Brain microvascular endothelial cell (primary cell): ENCODE results near the gene SYT12.

Source experiments
- DNase-seq: peaks from one replicate; pipeline ENCODE4 v3.0.0-alpha.2; 2020
- H3K27ac ChIP-seq: fragments of 250-450 bp; sonication (Bioruptor Pico); 2 replicates; pipeline ENCODE4 v1.5.1; 2020; ENCODE audit warnings: mild to moderate bottlenecking, moderate library complexity
- H3K27me3 ChIP-seq: fragments of 250-450 bp; sonication (Bioruptor Pico); replicated peaks from 2 replicates; pipeline ENCODE4 v1.5.1; 2020; ENCODE audit warnings: mild to moderate bottlenecking
- H3K36me3 ChIP-seq: fragments of 250-450 bp; sonication (Bioruptor Pico); replicated peaks from 2 replicates; pipeline ENCODE4 v1.5.1; 2020; ENCODE audit warnings: mild to moderate bottlenecking
- H3K4me3 ChIP-seq: 2 replicates; pipeline ENCODE4 v1.5.1; 2011; ENCODE audit warnings: low read depth, mild to moderate bottlenecking, control low read depth, low read length, moderate library complexity
- CTCF ChIP-seq: IDR thresholded peaks from 2 replicates; pipeline ENCODE4 v1.5.1; 2011; ENCODE audit warnings: low read depth, mild to moderate bottlenecking, moderate library complexity, low read length, control low read depth, inconsistent platforms; ENCODE audit errors: missing control alignments
- in situ Hi-C: cut with HindIII; loops from 2 replicates; pipeline ENCODE4 v1.10.0; 2017; ENCODE audit warnings: low sequenced_read_pairs, low pct_ligation_motif_present

SYT12 gene

GRCh38 chr11:67066333-67066709 lies 43.4 kb downstream of the SYT12 start:
- Histone ChIP-seq H3K4me3 (no peak overlapping the region), H3K36me3 (no peaks in the 10 kb centered on the region), H3K27ac (no peak overlapping the region), H3K27me3 (no peaks in the 10 kb centered on the region)
- TF ChIP-seq CTCF = no peak
- no peak for DNase-seq
- in situ Hi-C loops = no loop called here

GRCh38 chr11:67071420-67072284 lies 48.7 kb downstream of the SYT12 start:
- peak; percentile 98 for TF ChIP-seq CTCF
- no peaks in the 10 kb centered on the region for H3K36me3 ChIP-seq
- H3K4me3 ChIP-seq = peak overlapping the region; percentile 41
- H3K27me3 ChIP-seq = no peaks in the 10 kb centered on the region
- in situ Hi-C loops = no loop called here
- DNase-seq = peak; percentile 71
- H3K27ac ChIP-seq = no peak overlapping the region

GRCh38 chr11:67072295-67072694 lies 49.4 kb downstream of the SYT12 start:
- no peak overlapping the region for H3K27ac ChIP-seq
- no peak for DNase-seq
- in situ Hi-C loops = no loop called here
- TF ChIP-seq CTCF = no peak
- H3K36me3 ChIP-seq = no peaks in the 10 kb centered on the region
- no peak overlapping the region for H3K4me3 ChIP-seq
- H3K27me3 ChIP-seq = no peaks in the 10 kb centered on the region

- in situ Hi-C loops = no loop called here
- Histone ChIP-seq H3K27me3 (no peaks in the 10 kb centered on the region), H3K27ac (no peak overlapping the region), H3K36me3 (no peaks in the 10 kb centered on the region), H3K4me3 (no peak overlapping the region)
- no peak for TF ChIP-seq CTCF
- no peak for DNase-seq
Observed at GRCh38 chr11:67073908-67074307, 51.0 kb downstream of the SYT12 start.

GRCh38 chr11:67076202-67076601 lies 53.3 kb downstream of the SYT12 start:
- Histone ChIP-seq H3K4me3 (no peak overlapping the region), H3K27ac (no peak overlapping the region), H3K27me3 (no peaks in the 10 kb centered on the region), H3K36me3 (no peaks in the 10 kb centered on the region)
- no peak for DNase-seq
- in situ Hi-C loops = no loop called here
- TF ChIP-seq CTCF = no peak
